Activated T-cell treated with anti-CD3 and anti-CD28 coated beads, Interleukin-2, amount 50 U/mL, for 1 hour (primary cell): ENCODE data around the gene SPPL3.
"Not testable (repeated sequence)": the region's sequence is repeated elsewhere in the genome, so short reads cannot be mapped to it uniquely, and the experiment has no call there.

Source experiments
- DNase-seq: peaks from one replicate; pipeline ENCODE4 v3.0.0-alpha.2; 2020

The SPPL3 gene

DNA sequence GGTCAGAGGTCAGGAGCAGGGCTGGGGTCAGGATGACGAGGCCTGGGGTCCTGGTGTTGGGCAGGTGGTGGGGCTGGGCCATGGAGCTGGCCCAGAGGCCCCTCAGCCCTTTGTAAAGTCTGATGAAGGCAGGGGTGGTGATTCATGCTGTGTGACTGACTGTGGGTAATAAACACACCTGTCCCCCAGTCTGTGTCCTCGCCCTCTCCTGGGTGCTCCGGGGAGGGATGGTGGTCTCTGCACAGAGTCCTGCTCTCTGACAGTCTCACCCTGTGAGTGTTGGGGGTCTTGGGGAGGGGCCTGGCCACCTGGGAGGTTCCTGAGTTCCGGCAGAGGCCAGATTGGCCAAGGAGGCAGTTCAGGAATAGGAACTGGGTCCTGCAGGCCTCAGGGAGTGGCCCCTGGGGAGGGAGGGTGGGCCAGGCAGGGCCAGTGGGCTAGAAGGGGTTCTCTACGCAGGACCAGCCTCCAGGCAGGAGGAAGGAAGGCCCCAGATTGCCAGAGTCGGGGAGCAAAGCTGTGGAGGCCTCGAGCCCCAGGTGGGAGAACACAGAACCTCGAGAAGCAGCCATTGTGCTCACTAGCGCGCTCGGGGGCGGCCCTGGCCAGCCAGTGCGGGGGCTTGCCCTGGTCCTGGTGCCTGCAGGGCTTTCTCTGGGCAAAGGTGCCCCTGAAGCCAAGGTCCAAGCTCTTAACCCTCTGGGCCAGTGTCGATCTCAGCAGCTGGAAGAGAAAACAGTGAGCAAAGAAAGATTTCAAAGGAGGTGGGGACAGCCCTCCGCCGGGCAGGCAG lies 164.1 kb downstream of the SPPL3 start:
- DNase-seq: no peak

DNA sequence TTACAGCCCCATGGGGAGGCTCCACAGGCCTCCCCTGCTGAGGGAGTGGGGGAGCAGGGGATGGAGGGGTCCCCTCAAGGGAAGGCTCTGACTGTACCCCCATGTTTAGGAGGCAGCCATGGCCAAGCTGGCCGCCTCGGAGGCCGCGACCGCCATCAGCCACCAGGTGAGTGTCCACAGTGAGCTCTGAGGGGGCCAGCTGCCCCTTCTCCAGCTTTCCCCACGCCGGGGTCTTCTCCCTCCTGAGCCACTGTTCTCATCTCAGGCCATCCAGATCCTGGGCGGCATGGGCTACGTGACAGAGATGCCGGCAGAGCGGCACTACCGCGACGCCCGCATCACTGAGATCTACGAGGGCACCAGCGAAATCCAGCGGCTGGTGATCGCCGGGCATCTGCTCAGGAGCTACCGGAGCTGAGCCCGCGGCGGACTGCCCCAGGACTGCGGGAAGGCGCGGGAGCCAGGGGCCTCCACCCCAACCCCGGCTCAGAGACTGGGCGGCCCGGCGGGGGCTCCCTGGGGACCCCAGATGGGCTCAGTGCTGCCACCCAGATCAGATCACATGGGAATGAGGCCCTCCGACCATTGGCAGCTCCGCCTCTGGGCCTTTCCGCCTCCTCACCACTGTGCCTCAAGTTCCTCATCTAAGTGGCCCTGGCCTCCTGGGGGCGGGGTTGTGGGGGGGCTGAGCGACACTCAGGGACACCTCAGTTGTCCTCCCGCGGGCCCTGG lies 165.0 kb downstream of the SPPL3 start:
- DNase-seq: no peak

DNA sequence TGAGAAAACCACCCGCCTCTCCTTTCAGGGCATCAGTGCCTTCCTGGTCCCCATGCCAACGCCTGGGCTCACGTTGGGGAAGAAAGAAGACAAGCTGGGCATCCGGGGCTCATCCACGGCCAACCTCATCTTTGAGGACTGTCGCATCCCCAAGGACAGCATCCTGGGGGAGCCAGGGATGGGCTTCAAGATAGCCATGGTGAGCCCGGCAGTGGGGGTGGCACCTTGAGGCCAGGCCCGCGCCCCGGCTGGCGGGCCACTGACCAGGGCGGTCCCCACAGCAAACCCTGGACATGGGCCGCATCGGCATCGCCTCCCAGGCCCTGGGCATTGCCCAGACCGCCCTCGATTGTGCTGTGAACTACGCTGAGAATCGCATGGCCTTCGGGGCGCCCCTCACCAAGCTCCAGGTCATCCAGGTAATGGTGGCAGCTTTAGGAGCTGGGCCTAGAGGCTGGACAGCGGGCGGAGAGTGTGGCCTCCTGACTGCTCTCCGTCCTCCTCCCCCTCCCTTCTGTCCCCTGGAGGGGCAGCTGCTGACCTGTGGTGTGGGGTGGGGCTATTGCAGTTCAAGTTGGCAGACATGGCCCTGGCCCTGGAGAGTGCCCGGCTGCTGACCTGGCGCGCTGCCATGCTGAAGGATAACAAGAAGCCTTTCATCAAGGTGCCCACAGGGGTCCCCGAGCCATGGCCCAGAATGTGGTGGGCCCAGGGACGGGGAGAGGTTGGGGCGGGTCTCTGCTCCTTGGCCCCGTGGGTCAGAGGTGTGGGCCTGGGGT lies 165.7 kb downstream of the SPPL3 start:
- DNase-seq: no peak

DNA sequence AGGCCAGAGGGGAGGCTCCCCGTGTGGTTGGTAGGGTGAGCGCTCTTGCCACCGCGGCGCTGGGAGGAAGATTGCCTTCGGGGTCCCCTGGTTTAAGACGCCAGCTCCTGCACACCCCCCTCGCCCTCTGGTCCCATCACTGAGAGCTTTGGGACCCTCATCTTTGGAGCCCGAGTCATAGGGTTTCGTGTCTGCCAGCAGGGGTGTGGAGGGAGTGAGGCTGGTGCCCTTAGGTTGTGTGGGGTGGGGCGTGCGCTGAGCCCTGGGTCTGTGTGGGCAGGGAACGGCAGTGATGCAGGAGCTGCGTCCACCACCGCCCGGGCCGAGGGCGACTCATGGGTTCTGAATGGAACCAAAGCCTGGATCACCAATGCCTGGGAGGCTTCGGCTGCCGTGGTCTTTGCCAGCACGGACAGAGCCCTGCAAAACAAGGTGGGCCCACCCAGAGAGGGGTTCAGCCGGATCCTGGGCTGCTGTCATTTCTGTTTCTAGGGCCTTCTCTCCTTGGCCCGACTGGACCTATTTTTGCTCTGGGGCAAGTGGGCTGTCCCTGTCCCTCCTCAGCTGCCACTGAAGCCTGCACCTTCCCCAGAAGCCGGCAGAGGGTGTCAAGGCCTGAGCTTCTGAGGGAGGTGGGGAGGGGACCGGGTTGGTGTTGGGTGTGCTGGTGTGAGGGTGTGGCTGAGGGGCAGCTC lies 166.5 kb downstream of the SPPL3 start:
- DNase-seq: no peak

DNA sequence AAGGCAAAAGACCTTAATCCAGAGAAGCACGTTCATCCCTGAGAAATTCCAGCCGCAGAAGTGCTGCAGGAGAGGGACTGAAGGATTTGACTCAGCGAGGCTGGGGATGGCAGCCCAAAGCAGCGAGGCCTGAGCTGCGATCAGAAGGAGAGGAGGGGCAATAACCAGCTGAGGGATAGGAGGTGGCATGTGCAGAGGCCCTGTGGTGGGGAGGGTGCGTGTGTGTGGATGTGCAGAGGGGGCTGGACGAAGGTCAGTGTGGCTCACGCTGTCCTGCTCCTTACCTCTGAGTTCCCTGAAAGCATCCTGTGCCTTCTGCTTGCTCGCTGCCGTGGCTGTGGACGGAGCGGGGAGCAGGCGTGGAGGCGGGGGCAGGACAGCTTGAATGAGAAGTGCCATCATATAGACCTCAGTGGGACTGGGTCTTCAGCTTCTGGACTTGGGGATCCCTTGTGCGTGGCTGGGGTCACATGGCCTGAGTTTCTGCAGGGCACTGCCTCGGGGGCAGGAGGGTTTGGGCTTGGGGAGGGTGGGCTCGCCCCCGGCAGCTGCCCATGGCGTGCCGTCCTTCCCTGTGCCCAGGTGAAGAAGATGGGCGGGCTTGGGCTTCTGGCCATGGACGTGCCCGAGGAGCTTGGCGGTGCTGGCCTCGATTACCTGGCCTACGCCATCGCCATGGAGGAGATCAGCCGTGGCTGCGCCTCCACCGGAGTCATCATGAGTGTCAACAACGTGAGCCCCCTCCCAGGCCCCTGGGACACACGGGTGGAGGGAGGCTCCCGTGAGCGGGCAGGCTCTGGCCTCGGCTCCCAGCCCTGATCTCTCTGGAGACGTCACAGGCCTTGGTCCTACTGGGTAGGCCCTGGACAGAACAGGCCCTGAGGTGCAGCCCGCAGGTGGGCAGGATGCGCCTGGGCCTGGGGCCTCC lies 167.5 kb downstream of the SPPL3 start:
- no peak for DNase-seq

DNA sequence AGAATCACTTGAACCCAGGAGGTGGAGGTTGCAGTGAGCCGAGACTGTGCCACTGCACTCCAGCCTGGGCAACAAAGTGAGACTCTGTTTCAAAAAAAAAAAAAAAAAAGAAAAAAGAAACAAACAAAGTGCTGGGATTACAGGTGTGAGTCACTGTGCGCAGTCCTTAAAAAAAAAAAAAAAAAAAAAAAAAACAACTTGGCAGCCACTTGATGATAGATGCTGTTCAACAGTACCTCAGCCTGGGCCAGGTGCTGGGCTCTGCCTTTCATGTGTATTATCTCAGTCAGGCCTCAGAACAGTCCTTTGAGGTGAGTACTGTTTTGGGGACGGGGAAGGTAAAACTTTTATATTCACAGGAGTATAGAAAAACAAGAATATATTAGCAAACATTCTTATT lies 169.0 kb downstream of the SPPL3 start:
- no peak for DNase-seq

DNA sequence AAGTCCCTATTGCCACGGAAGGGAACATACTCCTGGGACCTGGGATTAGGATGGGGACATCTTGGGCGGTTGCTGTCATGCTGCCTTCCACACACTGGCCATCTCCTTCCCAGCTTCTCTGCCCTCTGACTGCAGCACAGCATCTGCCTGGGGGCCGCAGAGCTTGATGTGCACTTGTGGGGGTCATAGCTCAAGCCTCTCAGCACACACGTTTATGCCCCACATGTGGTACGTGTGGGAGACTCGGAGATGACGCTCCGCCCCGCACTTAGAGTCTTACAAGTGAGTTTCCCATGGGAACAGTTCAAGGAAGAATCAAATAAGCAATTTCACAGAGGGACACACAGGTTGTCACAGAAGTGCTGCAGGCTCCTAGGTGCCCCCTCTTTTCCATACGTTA lies 169.9 kb downstream of the SPPL3 start:
- DNase-seq: no peak

DNA sequence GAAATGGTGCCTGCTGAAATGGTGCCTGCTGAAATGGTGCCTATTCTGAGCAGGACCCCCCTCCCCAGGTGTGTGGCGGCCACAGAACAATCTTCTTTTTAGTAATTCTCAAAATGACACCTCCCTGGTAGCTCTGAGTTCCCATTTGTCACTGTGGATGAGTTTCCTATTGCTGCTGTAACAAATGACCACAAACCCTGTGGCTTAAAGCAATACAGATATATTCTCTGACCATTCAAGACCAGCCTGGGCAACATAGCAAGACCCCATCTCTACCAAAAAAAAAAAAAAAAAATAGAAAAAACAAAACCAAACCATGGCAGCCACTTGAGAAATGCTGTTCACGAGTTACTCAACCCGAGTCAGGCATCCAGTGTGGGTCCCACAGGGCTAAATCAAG lies 170.6 kb downstream of the SPPL3 start:
- DNase-seq: no peak

DNA sequence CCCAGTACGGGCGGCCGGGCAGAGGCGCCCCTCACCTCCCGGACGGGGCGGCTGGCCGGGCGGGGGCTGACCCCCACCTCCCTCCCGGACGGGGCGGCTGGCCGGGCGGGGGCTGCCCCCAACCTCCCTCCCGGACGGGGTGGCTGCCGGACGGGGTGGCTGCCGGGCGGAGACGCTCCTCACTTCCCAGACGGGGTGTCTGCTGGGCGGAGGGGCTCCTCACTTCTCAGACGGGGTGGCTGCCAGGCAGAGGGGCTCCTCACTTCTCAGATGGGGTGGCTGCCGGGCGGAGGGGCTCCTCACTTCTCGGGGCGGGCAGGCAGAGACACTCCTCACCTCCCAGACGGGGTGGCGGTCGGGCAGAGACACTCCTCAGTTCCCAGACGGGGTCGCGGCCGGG lies 172.0 kb downstream of the SPPL3 start:
- DNase-seq: not testable (repeated sequence)

DNA sequence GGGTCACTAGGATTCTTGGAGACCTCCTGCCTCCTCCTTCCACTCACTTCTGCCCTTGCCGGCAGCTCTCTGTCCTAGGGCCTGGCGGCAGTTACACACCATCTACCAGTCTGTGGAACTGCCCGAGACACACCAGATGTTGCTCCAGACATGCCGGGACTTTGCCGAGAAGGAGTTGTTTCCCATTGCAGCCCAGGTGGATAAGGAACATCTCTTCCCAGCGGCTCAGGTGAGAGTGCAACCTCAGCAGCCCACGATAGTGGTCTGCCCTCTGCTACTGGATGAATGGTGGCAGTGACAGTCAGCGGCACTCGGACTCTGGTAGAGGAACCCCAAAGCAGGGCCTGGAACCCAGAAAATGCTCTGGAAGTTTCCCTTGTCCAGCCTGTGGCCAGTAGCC lies 177.2 kb downstream of the SPPL3 start:
- no peak for DNase-seq

DNA sequence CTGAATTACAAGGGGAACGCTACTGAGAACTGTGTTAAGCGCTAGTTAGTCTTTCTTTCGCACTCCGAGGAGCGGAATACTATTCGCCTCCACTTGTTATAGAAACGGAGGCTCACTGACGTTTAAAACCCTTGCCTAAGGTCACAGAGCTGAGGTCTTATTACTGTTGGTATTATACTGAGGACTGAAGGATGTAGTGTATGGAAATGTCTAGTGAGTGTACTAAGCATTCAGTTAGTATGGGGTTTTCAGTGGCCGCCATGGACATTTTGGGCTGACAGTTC lies 177.7 kb downstream of the SPPL3 start:
- no peak for DNase-seq

DNA sequence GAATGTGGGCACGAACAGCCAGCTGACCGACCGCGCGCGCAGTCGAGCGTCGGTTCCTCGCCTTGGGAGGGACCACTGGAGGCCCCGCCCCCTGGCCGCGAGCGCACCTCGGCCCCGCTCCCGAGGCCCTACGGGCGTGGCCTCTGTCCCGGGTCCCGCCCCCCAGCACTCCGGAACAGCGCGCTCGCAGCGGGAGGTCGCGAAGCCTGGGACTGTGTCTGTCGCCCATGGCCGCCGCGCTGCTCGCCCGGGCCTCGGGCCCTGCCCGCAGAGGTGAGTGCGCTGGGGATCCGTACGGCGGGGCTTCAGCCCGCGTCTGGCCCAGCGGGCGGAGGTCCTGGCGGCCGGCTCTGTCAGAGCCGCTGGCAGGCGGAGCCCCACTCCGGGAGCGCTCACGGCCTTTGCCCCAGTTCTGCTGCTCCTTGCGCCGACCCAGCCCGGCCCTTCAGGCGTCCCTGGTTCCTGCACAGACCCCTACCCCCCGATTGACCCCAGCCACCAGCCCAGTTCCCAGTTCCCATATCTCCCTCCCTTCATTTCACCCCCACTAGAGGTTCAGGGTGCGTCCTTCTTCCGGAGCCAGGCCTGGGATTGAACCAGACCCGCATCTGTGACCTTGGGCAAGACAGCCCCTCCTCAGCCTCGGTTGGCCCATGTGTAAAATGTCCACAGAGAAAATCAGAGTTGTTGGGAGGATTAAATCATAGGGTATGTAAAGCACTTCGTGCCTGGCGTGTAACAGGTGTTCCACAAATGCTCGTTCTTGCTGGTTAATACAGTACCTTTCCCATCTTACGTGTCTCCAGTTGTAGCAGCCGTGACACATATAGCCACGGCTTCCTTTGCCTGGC lies 178.3 kb downstream of the SPPL3 start, which contains the start of gene ACADS:
Gene ACADS, plus strand, starts transcription at position 168 of the 851 bp plus-strand sequence. Its CDS starts 60 bp downstream, at position 228.
- peak; percentile 92 for DNase-seq

DNA sequence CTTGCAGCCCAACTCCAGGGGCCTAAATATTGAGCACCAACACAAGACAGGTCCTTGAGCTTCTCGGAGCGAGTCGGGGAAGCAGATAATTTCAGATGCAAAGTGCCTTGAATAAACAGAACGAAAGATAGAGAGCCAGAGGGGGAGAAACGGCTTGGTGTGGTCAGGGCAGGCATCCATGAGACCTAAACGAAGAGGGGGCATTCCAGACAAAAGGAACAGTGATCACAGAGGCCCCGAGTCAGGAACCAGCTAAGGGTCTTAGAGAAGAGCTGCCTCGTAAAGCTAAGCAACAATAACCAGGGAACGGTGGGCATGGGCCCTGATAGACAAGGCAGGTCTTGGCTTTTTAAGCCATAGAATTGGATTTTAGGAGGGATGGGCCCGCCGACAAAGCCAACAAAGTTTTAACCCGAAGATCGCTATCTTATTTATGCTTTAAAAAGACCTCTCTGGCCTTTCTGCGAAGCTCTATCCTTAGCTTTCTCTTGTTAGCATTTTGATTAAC lies 179.0 kb downstream of the SPPL3 start:
- no peak for DNase-seq

DNA sequence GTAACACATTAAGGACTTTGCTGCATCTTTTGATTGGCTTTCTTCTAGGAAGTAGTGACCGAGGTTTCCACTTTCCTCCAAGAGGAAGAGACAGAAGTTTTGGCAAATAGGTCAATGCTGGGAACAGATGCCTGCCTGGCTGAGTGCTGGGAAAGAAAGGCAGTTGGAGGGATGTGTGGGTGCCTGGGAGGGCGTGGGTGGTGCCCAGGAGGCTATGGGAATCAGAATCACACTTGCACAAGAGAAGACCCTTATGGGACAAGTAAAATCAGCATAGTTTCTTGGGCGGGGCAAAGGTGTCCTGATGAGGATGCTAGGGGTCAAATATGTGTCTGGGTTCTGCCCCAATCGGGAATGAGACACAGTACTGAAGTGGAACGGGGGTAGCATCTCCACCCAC lies 179.4 kb downstream of the SPPL3 start:
- no peak for DNase-seq

DNA sequence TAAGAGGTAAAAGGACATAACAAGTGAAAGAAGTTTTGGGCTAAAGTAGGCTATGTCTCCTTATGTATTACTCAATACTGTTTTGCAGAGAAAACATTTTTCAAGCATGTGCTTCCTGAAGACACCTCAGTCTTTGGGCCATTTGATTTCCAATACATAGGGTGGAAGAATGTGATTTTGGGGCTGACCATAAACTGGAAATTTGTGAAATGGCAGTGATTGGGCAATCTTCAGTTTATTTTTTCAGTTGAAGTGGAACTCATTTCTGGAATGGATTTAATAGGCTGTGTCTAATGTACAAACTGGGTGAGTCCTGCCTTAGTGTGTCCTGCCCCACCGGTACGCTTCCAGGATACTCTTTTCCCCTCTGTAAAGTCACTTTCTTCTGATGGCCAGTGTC lies 181.4 kb downstream of the SPPL3 start:
- no peak for DNase-seq

DNA sequence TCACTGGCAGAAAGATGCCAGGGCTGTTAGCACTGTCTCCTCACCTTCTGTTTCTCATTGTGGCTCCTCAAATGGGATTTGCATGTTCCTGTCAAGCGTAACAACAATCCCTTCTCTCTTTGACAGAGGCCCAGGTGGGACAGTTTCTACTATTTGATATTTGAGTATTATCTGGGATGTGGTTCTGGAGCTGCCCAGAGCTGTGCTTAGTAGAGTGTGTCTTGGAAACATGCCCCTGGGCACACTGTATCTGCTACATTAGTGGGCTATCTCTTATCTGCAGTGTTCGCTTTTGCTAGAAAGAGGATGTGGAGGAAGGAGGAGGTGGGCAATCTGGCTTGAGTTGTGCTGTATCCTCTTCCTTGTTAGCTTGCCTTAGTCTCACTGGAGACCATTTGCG lies 182.3 kb downstream of the SPPL3 start:
- DNase-seq: no peak

DNA sequence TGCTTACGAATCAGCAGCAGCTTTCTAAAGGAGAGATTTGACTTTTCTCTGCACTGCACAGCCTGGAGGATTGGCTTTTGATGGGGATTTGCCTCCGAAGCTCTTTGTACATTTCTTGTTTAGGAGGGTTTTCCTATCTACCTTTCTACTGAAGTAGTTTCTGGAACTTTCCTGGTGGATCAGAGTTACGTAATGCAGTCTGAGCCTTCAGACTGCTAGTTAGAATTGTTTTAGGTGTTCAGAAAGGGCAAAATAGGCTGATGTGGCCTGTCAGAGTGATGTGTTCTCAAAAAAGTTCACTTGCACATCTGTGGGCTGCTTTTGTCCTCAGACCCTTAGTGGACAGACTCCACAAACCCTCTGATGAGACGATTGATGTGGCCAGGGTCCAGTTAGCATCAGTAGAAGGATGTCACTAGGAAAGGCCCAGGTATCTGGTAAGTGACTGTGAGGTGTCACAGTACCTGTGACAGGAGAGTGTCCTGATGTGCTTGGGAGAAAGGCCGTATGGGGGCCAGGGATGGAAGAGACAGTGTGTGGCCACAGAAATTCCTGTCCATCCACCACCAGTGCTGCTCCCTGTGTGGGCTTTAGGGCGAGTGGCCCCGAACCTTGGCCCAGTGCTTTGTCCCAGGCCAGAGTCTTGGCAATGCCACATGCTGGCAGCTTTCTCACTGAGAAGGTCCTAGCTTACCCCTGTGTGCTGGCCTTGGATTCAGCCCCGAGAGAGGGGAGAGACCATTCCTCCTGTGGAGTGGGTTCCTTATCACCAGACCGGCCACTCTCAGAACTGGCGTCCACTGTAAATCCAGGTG lies 183.0 kb downstream of the SPPL3 start:
- no peak for DNase-seq

DNA sequence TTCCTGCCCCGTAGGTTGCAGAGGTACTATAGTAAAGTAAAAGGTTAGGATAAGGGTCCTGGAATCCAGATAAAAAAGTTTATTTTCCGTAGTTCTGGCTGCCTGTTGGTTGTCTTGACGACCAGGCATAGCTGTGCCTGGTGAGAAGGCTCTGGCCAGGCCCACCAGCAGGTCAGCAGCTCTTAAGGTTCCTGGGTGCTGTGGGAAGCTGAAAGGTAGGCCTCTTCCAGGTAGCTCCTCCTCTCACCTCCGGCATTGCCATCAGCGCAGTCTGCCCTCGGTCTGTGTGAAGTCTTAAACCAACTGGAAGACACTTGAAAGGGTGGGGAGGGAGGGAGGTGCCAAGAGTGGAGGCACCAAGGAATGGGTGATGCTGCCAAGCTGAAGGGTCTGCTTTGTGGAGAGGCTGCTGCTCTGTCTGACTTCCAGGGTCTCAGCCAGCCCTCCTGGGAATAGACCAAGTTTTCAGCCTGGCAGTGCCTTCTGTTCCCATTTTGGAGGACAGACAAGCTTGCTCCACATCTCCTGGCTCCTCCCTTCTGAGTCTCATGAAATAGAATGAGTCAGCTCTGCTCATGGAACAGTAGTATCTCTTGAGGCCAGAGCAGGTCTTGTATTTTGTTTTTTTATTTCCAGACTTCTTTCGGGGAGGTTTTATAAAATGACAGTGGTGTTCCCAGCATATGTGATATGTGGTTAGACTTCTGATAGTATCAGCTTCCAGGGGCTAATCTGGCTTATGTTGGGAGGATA lies 183.7 kb downstream of the SPPL3 start:
- DNase-seq: no peak
